GM19438 (cell line): ENCODE measurements around the gene MRPL27.
"Not testable (repeated sequence)": the region's sequence is repeated elsewhere in the genome, so short reads cannot be mapped to it uniquely, and the experiment has no call there.

ENCODE experiments used
- ATAC-seq: cut with Tn5 transposase; IDR thresholded peaks from one replicate; pipeline ENCODE4 v1.9.1; 2021; ENCODE audit warnings: low read depth; ENCODE audit not compliant: unreplicated experiment

The MRPL27 gene

DNA sequence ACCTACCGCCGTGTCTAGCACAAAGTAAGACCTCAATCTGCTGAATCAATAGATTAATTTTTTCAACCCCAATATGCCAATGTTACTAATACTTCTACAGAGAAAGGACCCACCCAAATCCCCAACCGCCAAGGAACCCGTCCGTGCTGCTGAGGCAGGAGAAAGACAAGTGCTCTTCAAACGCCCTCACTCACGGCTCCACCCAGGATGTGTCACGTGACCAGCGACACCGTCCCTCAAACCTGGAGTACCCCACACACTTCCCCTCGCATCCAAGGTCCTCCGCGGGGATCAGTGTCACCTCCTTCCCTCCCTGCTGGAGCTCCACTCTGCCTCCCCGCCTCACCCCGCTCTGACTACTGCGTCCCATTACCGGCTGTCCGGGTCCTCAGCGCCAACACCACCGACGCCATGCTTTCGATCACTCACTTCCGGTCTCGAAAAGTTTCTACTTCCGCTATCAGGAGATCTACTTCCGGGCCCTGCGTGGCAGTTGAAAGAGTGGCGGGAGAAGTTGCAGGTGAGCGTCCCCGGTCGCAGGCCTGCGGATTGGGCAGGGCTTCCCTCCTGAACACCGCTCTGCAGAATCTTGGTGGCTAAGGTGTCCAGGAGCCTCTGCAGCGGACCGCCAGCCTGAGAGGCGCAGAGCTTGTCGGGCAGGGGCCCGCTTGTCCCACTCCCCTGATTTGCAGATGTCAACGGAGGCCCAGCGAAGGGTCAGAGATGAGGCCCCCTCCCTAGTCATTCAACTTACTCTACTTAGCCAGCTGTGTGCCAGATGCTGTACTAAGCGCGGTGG, at the start of gene MRPL27, which contains the start of gene EME1:
Gene MRPL27, minus strand, starts transcription at position 427 of the 799 bp plus-strand sequence. Its CDS starts 14 bp downstream, at position 413.
Gene EME1, plus strand, starts transcription at position 472 of the 799 bp plus-strand sequence. CDS start 1,980 bp downstream, outside the sequence.
- peak; percentile 95 for ATAC-seq

DNA sequence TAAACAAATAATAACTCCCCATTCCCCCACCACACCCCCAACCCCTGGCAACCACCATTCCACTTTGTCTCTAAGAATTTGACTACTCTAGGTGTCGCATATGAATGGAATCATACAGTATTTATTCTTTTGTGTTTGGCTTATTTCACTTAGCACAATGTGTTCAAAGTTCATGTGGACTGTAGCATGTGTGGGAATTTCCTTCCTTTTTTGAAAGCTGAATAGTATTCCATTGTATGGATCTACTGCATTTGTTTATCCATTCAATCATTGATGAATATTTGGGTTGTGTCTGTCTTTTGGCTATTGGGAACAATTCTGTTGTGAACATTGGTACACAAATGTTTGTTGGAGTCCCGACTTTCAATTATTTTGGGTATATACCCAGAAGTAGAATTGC, 49.8 kb upstream of the MRPL27 start:
- ATAC-seq: no peak

GRCh38 chr17:50421308-50422051, 48.5 kb upstream of the MRPL27 start:
- no peak for ATAC-seq

GRCh38 chr17:50420419-50421112, 47.6 kb upstream of the MRPL27 start:
- ATAC-seq: no peak

GRCh38 chr17:50419577-50419976, 46.6 kb upstream of the MRPL27 start:
- not testable (repeated sequence) for ATAC-seq

GRCh38 chr17:50414808-50415207, 41.8 kb upstream of the MRPL27 start:
- ATAC-seq: no peak

- ATAC-seq: no peak
These were observed 39.3 kb upstream of the MRPL27 start for GRCh38 chr17:50412188-50412732.

GRCh38 chr17:50407921-50408320, 34.9 kb upstream of the MRPL27 start:
- no peak for ATAC-seq

DNA sequence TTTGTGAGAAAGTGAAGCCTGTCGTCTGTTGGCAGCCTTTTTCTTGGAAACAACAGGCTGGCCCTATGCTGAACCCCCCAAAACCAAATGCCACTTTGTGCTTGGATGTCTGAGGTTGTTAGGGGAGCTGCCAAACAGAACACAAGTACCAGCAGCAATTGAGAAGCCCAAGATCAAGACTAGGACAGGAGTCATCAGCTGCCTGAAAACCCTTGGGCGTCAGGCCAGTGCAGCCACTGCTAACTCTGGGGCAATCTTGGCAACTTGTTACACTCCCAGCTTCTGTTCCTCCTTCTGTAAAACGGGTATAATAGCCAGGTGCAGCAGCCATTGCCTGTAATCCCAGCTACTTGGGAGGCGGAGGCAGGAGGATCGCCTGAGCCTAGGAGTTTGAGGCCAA, 33.6 kb upstream of the MRPL27 start:
- ATAC-seq: no peak

GRCh38 chr17:50405351-50405750, 32.4 kb upstream of the MRPL27 start:
- ATAC-seq: not testable (repeated sequence)

DNA sequence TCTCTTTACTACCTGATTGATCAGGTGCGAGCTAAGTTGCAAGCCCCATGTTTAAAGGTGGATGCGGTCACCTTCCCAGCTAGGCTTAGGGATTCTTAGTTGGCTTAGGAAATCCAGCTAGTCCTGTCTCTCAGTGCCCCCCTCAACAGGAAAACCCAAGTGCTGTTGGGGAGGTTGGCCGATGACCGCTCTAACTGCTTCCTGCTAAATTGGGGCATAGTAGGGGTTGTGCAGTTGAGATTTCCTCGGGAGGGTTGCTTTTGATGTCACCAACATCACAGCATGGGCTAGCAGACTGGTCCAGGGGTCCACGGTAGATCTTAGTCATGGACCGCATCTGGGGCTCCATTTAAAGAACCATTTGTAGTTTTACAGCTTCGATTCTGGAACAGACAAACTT, 26.6 kb upstream of the MRPL27 start:
- not testable (repeated sequence) for ATAC-seq

DNA sequence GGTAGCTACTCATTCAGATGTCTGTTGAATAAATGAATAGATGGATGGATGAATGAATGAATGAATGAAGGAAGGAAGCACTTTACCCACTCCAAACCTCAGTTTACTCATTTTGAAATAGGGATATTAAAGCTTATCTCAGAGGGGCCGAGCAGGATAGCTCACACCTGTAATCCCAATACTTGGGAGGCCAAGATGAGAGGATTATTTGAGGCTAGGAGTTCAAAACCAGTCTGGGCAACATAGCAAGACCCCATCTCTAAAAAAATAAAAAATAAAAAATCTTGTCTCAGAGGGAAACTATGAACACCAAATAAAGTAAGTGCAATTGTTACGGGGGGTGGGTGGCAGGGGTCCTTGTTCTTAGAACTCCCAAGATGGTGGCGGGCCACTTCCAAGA, 25.7 kb upstream of the MRPL27 start:
- ATAC-seq: not testable (repeated sequence)

DNA sequence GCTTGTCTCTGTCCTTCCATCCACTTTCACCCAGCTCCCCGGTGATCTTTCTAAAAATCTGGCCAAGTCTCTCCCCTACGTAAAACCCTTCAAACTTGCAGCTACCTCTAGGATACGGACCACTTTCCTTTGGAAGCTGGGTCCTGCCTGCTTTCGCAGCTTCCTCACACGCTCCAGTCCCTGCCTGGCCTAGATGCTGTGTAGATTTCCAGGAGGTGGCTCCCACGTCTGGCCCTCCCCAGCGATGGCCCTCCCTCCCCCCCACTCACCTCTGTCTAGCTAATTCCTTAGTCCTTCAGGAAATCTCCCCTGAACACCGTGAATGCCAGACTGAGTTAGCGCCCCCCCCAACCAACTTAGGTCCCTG, 24.9 kb upstream of the MRPL27 start:
- no peak for ATAC-seq

DNA sequence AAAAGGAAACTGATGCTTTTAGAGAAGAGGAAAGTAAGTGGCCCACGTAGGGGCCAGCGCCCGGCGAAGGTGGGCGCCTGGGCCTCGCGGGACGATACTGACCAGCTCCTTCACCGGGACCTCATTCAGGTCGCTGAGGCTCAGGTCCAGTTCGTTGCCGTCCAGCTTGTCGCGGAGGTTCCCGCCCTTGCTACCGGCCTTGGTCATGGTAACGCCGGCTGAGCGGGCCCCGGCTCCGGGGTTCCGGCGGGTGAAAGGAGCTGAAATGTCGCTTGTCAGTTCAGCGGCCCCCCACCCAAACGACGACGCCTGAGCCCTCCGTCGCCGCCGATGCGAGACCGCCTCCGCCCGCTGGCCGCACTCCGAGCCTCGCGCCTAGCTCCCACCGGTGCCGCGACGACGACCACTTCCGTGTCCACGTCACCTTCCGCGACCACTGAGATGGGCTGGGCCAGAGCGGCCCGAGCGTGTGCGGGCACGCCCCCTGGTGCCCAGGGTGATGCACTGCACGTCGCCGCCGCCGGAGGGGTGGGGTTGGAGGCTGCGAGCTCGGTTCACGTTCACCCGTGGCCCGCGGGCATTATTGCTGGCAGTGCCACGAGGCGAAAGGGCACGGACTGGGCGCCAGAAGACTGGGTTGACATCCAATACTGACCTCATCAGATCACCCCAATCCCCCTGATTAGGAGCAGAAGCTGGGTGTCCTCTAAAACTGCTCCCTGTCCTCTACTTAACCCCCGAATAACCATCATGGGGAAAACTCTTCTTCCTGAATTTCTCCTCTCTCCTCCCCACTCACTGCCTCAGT, 24.3 kb upstream of the MRPL27 start, which contains the start of gene LRRC59:
Gene LRRC59, minus strand, starts transcription at position 413 of the 808 bp plus-strand sequence. Its CDS starts 206 bp downstream, at position 207.
- ATAC-seq: peak; percentile 86

DNA sequence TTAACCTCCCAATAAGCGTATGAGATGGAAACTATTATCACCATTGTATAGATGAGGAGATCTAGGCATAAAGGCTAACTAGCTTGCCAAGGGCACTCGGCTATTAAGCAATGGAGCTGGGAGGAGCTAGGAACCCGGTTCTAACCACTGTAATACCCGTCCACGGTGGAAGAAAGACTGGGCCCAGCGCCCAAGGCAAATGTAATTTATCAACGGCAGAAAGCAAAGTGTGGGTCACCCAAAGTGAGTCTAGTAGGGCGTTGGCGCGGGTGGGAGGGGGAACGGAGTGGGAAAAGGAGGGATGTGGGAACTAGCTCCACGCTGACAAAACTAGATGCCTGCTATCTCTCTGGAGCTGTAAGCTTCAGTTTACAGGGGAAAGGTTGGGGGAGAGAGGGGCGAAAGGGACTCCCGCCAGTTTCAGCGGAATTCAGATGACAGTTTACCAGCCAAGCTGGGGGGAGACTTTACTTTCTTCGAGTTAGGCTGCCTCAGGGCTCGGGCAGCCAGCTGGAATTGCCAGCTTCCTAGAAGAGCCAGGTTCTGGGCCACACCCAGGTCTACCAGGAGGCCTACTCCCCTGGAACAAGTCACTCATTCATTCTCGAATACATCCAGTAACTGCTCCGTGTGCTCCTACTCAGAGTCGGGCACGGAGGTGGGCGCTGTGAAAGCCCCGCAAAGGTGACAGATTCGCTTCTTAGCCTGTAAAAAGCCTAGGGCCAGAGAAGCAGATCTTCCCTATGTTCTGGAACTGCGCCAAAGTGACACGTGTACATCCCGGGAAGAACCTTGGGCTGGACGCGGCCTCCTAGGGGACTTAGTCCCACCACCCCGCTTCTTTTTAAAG, 23.5 kb upstream of the MRPL27 start:
- ATAC-seq: no peak

DNA sequence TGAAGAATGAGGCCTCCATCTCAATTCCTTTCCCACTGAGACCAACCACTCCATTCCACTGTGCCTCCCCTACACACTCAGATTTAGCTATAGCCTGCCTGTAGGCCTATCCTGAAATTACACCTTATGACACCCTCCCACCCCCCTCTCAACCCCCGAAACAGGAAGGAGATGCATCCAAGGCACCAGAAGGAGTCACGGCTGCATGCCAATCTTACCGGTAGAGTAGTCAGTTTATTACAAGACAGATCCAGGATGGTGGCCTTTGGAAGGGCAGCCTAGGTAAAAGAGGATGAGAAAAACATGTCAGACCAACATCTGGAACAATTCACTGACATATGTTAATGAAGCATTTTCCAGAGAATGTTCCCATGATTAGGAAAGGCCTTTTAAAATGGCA, 21.7 kb upstream of the MRPL27 start:
- ATAC-seq: no peak

- ATAC-seq: no peak
These were observed 20.7 kb upstream of the MRPL27 start for GRCh38 chr17:50393700-50394099.

GRCh38 chr17:50392621-50393020, 19.6 kb upstream of the MRPL27 start:
- no peak for ATAC-seq

DNA sequence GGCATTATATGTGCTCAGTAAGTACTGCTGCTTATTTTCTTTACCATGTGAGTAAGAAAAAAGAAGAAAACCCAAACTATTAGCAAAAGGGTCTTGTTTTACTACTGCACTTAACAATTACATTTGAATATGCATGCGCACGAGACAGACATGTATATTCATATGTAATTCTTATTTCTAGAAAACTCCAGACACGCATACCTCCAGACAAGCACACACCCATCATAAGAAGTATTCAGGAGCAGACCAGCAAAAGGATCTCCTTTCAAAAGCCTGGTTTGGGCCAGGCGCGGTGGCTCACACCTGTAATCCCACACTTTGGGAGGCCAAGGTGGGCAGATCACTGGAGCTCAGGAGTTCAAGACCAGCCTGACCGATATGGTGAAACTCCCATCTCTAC, 16.6 kb upstream of the MRPL27 start:
- ATAC-seq: no peak
